GM06990 (cell line): ENCODE results near the gene SMARCD3.

Source experiments
- DNase-seq: peaks from one replicate; pipeline ENCODE4 v3.0.0-alpha.2; 2011; ENCODE audit not compliant: insufficient read length; ENCODE audit errors: extremely low read depth
- H3K27me3 ChIP-seq: replicated peaks from 2 replicates; pipeline ENCODE4 v1.6.0; 2011; ENCODE audit warnings: low read length; ENCODE audit not compliant: control insufficient read depth, insufficient read depth
- H3K36me3 ChIP-seq: 2 replicates; pipeline ENCODE4 v1.5.1; 2011; ENCODE audit warnings: low read length; ENCODE audit not compliant: control insufficient read depth, insufficient read depth
- H3K4me3 ChIP-seq: replicated peaks from 2 replicates; pipeline ENCODE4 v1.5.1; 2011; ENCODE audit warnings: low read depth, mild to moderate bottlenecking, control low read depth, low read length
- TF ChIP-seq, protein P1 (sequence below): IDR thresholded peaks from 2 replicates; pipeline ENCODE4 v1.5.1; 2011; ENCODE audit warnings: low read length, control low read depth, mild to moderate bottlenecking, inconsistent platforms; ENCODE audit not compliant: insufficient read depth, poor library complexity, severe bottlenecking

Gene SMARCD3

GRCh38 chr7:151248346-151249033 lies at the start of gene SMARCD3:
SMARCD3 (minus strand) TSS chr7:151248694; CDS start chr7:151248562, 132 bp downstream.
- peaks cover 7% of the 10 kb centered on the region for H3K27me3 ChIP-seq
- TF ChIP-seq, protein P1, sequence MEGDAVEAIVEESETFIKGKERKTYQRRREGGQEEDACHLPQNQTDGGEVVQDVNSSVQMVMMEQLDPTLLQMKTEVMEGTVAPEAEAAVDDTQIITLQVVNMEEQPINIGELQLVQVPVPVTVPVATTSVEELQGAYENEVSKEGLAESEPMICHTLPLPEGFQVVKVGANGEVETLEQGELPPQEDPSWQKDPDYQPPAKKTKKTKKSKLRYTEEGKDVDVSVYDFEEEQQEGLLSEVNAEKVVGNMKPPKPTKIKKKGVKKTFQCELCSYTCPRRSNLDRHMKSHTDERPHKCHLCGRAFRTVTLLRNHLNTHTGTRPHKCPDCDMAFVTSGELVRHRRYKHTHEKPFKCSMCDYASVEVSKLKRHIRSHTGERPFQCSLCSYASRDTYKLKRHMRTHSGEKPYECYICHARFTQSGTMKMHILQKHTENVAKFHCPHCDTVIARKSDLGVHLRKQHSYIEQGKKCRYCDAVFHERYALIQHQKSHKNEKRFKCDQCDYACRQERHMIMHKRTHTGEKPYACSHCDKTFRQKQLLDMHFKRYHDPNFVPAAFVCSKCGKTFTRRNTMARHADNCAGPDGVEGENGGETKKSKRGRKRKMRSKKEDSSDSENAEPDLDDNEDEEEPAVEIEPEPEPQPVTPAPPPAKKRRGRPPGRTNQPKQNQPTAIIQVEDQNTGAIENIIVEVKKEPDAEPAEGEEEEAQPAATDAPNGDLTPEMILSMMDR: no peak
- DNase-seq: no peak

DNA sequence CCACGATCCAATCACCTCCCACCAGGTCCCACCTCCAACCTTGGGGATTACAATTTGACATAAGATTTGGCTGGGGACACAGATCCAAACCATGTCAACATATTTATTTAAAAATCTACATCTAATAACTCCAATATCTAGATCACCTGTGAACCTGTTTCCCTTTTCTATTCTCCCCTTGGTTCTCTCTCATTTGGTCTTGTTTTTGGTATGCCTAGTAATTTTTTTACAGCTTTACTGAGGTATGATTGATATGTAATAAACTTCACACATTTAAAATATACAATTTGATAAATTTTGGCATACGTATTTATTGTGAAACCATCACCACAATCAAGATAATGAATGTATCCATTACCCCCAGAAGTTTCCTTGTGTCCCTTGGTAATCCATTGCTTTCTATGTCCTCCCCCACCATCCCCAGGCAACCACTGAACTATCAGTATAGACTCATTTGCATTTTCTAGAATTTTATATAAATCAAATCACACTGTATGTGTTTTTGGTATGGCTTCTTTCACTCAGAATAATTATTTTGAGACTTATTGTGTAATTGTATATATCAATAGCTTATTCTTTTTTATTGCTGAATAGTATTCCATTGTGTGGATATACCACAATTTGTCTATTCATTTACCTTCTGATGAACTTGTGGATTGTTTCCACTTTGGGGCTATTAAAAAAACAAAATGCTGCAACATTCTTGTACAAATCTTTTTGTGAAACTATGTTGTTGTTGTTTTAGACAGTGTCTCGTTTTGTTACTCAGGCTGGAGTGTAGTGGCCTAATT lies 47.9 kb upstream of the SMARCD3 start:
- no peaks in the 10 kb centered on the region for H3K36me3 ChIP-seq
- no peak overlapping the region for H3K4me3 ChIP-seq
- no peaks in the 10 kb centered on the region; the same call in 1 of the 2 replicates for H3K27me3 ChIP-seq
- DNase-seq: no peak
- TF ChIP-seq, protein P1: no peak

More at GRCh38 chr7:151248346-151249033, at the start of gene SMARCD3:
- no peak within 1 kb of the TSS; the same call in 1 of the 2 replicates for H3K4me3 ChIP-seq
- H3K36me3 ChIP-seq: no peaks in the 10 kb centered on the region

DNA sequence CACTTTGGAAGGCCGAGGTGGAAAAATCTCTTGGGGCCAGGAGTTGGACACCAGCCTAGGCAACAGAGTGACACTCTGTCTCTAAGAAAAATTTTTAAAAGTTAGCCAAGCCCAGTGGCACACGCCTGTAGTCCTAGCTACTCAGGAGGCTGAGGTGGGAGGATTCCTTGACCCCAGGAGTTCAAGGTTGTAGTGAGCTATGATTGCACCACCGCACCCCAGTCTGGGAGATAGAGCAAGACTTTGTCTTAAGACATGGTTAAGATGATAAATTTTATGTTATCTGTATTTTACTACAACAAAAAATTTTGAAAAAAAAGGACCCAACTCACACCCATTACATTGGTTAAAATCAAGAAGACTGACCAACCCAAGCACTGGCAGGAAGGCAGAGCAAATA lies 44.4 kb upstream of the SMARCD3 start:
- TF ChIP-seq, protein P1: no peak
- no peaks in the 10 kb centered on the region; the same call in 1 of the 2 replicates for H3K27me3 ChIP-seq
- no peak for DNase-seq
- H3K36me3 ChIP-seq: no peaks in the 10 kb centered on the region
- no peak overlapping the region for H3K4me3 ChIP-seq

- no peaks in the 10 kb centered on the region for H3K36me3 ChIP-seq
- no peak for DNase-seq
- H3K27me3 ChIP-seq: no peaks in the 10 kb centered on the region; the same call in 1 of the 2 replicates
- no peak overlapping the region for H3K4me3 ChIP-seq
- TF ChIP-seq, protein P1: no peak
Measured at GRCh38 chr7:151291206-151291605, 42.7 kb upstream of the SMARCD3 start.

DNA sequence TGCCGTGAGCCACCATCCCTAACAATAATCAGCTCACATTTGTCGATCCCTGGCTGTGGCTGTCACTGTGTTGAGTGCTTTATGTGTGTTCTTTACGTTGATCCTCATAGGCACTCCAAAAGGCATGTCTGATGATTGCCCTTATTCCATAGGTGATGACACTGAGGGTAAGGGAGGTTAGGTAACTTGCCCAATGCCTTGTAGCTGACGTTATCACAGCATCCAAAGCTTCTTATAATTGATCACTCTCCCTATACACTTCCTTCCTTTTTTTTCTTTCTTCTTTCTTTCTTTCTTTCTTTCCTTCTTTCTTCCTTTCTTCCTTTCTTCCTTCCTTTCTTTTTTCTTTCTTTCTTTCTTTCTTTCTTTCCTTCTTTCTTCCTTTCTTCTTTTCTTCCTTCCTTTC lies 41.9 kb upstream of the SMARCD3 start:
- Histone ChIP-seq H3K36me3 (no peaks in the 10 kb centered on the region), H3K4me3 (no peak overlapping the region), H3K27me3 (no peaks in the 10 kb centered on the region; the same call in 1 of the 2 replicates)
- no peak for DNase-seq
- TF ChIP-seq, protein P1: no peak
